KMS-11 (cell line): ENCODE results near the gene CDADC1.

Source experiments
- H2AFZ ChIP-seq: fragments of 200-600 bp; sonication (generic); 2 replicates; pipeline ENCODE4 v1.6.1; 2016; ENCODE audit warnings: antibody characterized with exemption, mixed run types, low read depth
- H3K27ac ChIP-seq: fragments of 200-600 bp; sonication (generic); 2 replicates; pipeline ENCODE4 v1.6.1; 2016; ENCODE audit warnings: mild to moderate bottlenecking, mixed run types
- H3K27me3 ChIP-seq: fragments of 200-600 bp; sonication (generic); 2 replicates; pipeline ENCODE4 v1.6.1; 2017; ENCODE audit warnings: mild to moderate bottlenecking, low read depth, mixed run types, moderate library complexity; ENCODE audit not compliant: insufficient read depth
- H3K36me3 ChIP-seq: fragments of 200-600 bp; sonication (generic); 2 replicates; pipeline ENCODE4 v1.6.1; 2017; ENCODE audit warnings: mild to moderate bottlenecking, mixed run types; ENCODE audit not compliant: insufficient read depth
- H3K4me1 ChIP-seq: fragments of 200-600 bp; sonication (generic); 2 replicates; pipeline ENCODE4 v1.6.1; 2016; ENCODE audit warnings: mild to moderate bottlenecking, low read depth, mixed run types; ENCODE audit not compliant: poor library complexity, severe bottlenecking
- H3K4me2 ChIP-seq: fragments of 200-600 bp; sonication (generic); 2 replicates; pipeline ENCODE4 v1.7.0; 2016; ENCODE audit warnings: mild to moderate bottlenecking, mixed run types
- H3K4me3 ChIP-seq: fragments of 200-600 bp; sonication (generic); IDR thresholded peaks from 2 replicates; pipeline ENCODE4 v1.6.1; 2017; ENCODE audit warnings: low read depth, low read length, mixed read lengths; ENCODE audit not compliant: insufficient read depth
- H3K79me2 ChIP-seq: fragments of 200-600 bp; sonication (generic); 2 replicates; pipeline ENCODE4 v1.6.1; 2016; ENCODE audit warnings: low read depth, mixed run types; ENCODE audit not compliant: insufficient read depth
- H3K9ac ChIP-seq: fragments of 200-600 bp; sonication (generic); 2 replicates; pipeline ENCODE4 v1.6.1; 2016; ENCODE audit warnings: mild to moderate bottlenecking, mixed run types
- H4K20me1 ChIP-seq: fragments of 200-600 bp; sonication (generic); 2 replicates; pipeline ENCODE4 v1.6.1; 2016; ENCODE audit warnings: mild to moderate bottlenecking, mixed run types; ENCODE audit not compliant: insufficient read depth
- CTCF ChIP-seq: fragments of 200-600 bp; sonication (generic); conservative IDR thresholded peaks from 2 replicates; pipeline ENCODE4 v1.6.1; 2017; ENCODE audit warnings: low read depth, mild to moderate bottlenecking, antibody characterized with exemption, low read length, moderate library complexity, mixed read lengths

The CDADC1 gene

GRCh38 chr13:49271264-49271663 lies 23.5 kb downstream of the CDADC1 start:
- Histone ChIP-seq H3K4me2 (no peak overlapping the region), H3K27ac (no peak overlapping the region), H4K20me1 (no peaks in the 10 kb centered on the region), H3K4me3 (no peak overlapping the region), H3K79me2 (no peaks in the 10 kb centered on the region), H3K4me1 (no peaks in the 10 kb centered on the region), H2AFZ (no peak overlapping the region), H3K9ac (no peak overlapping the region), H3K27me3 (no peaks in the 10 kb centered on the region), H3K36me3 (no peaks in the 10 kb centered on the region)
- TF ChIP-seq CTCF: no peak

- no peak overlapping the region for H3K27ac ChIP-seq
- H2AFZ ChIP-seq: no peak overlapping the region
- no peaks in the 10 kb centered on the region for H4K20me1 ChIP-seq
- H3K27me3 ChIP-seq: no peaks in the 10 kb centered on the region
- no peak overlapping the region for H3K4me3 ChIP-seq
- no peak overlapping the region for H3K9ac ChIP-seq
- H3K36me3 ChIP-seq: no peaks in the 10 kb centered on the region
- TF ChIP-seq CTCF: no peak
- no peaks in the 10 kb centered on the region for H3K79me2 ChIP-seq
- H3K4me2 ChIP-seq: no peak overlapping the region
- no peaks in the 10 kb centered on the region for H3K4me1 ChIP-seq
Measured at GRCh38 chr13:49272296-49272695, 24.6 kb downstream of the CDADC1 start.

GRCh38 chr13:49278211-49278610 lies 30.5 kb downstream of the CDADC1 start:
- Histone ChIP-seq H3K36me3 (no peaks in the 10 kb centered on the region), H3K9ac (no peak overlapping the region), H3K27me3 (no peaks in the 10 kb centered on the region), H3K4me2 (no peak overlapping the region), H4K20me1 (no peaks in the 10 kb centered on the region), H3K4me3 (no peak overlapping the region), H3K79me2 (no peaks in the 10 kb centered on the region), H3K4me1 (no peaks in the 10 kb centered on the region), H2AFZ (no peak overlapping the region), H3K27ac (no peak overlapping the region)
- TF ChIP-seq CTCF: no peak

- no peak overlapping the region for H3K4me3 ChIP-seq
- H3K4me2 ChIP-seq: no peak overlapping the region
- no peaks in the 10 kb centered on the region for H3K27me3 ChIP-seq
- TF ChIP-seq CTCF: no peak
- no peak overlapping the region for H2AFZ ChIP-seq
- H3K27ac ChIP-seq: no peak overlapping the region
- H3K9ac ChIP-seq: no peak overlapping the region
- H3K36me3 ChIP-seq: no peaks in the 10 kb centered on the region
- no peaks in the 10 kb centered on the region for H3K79me2 ChIP-seq
- no peaks in the 10 kb centered on the region for H4K20me1 ChIP-seq
- H3K4me1 ChIP-seq: no peaks in the 10 kb centered on the region
Measured at GRCh38 chr13:49279112-49279511, 31.4 kb downstream of the CDADC1 start.

GRCh38 chr13:49279885-49280284 lies 32.2 kb downstream of the CDADC1 start:
- Histone ChIP-seq H3K36me3 (no peaks in the 10 kb centered on the region), H3K9ac (no peak overlapping the region), H3K27ac (no peak overlapping the region), H4K20me1 (no peaks in the 10 kb centered on the region), H3K27me3 (no peaks in the 10 kb centered on the region), H3K4me3 (no peak overlapping the region), H2AFZ (no peak overlapping the region), H3K4me1 (no peaks in the 10 kb centered on the region), H3K4me2 (no peak overlapping the region), H3K79me2 (no peaks in the 10 kb centered on the region)
- no peak for TF ChIP-seq CTCF
